GM10266 (cell line): ENCODE results near the gene RND2.

Source experiments
- DNase-seq: peaks from one replicate; pipeline ENCODE4 v3.0.0; 2012; ENCODE audit errors: extremely low spot score
- TF ChIP-seq, protein P1 (sequence below): IDR thresholded peaks from 2 replicates; pipeline ENCODE4 v1.5.1; 2012; ENCODE audit warnings: mild to moderate bottlenecking, low read depth; ENCODE audit not compliant: control insufficient read depth, insufficient read depth; ENCODE audit errors: missing control alignments

The RND2 gene

GRCh38 chr17:43070872-43071271 lies 45.8 kb downstream of the RND2 start:
- no peak for DNase-seq
- TF ChIP-seq, protein P1, sequence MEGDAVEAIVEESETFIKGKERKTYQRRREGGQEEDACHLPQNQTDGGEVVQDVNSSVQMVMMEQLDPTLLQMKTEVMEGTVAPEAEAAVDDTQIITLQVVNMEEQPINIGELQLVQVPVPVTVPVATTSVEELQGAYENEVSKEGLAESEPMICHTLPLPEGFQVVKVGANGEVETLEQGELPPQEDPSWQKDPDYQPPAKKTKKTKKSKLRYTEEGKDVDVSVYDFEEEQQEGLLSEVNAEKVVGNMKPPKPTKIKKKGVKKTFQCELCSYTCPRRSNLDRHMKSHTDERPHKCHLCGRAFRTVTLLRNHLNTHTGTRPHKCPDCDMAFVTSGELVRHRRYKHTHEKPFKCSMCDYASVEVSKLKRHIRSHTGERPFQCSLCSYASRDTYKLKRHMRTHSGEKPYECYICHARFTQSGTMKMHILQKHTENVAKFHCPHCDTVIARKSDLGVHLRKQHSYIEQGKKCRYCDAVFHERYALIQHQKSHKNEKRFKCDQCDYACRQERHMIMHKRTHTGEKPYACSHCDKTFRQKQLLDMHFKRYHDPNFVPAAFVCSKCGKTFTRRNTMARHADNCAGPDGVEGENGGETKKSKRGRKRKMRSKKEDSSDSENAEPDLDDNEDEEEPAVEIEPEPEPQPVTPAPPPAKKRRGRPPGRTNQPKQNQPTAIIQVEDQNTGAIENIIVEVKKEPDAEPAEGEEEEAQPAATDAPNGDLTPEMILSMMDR = no peak

GRCh38 chr17:43074869-43075268 lies 49.8 kb downstream of the RND2 start:
- DNase-seq = no peak
- TF ChIP-seq, protein P1 = no peak

DNA sequence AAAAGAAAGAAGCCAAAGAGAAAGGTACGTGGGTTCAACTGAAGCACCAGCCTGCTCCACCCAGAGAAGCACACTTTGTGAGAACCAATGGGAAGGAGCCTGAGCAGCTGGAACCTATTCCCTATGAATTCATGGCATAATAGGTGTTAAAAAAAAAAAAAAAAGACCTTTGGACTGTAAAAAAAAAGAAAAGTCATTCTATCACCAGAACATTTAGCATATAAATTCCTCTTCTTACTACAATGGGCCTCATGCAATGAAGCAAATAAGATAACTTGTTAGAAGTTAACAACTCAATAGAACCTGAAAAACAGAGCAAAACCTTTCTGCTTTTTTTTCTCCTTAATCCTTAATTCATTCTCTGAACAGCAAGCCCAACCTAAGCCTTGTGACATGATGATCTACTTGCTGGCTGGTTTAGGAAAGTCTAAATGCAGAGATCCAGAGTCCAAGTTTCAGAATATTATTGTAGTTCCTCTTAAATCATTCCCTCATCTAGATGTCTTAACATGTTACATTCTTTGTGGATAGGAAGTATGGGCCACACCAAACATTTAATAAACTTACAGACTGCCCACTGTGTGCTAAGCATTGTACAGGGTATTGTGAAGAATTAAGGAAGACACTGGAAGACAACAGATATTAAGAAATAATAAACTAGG lies 54.7 kb downstream of the RND2 start:
- no peak for DNase-seq
- TF ChIP-seq, protein P1 = no peak
